NOMO-1 treated with DMSO at 0.1 percent for 48 hours (cell line): ENCODE data around the gene NUDT3.
"Not testable (repeated sequence)": the region's sequence is repeated elsewhere in the genome, so short reads cannot be mapped to it uniquely, and the experiment has no call there.

Experiments used
- DNase-seq: peaks from one replicate; lab custom pipeline; 2025; ENCODE audit not compliant: unreplicated experiment; lab: John Stamatoyannopoulos, UW

NUDT3 gene

GRCh38 chr6:34346175-34347119 is 46.0 kb downstream of the NUDT3 start:
- DNase-seq, result no peak

GRCh38 chr6:34343806-34344205 is 48.7 kb downstream of the NUDT3 start:
- DNase-seq, result no peak

- no peak for DNase-seq
Measured at GRCh38 chr6:34342247-34342646, 50.2 kb downstream of the NUDT3 start.

DNA sequence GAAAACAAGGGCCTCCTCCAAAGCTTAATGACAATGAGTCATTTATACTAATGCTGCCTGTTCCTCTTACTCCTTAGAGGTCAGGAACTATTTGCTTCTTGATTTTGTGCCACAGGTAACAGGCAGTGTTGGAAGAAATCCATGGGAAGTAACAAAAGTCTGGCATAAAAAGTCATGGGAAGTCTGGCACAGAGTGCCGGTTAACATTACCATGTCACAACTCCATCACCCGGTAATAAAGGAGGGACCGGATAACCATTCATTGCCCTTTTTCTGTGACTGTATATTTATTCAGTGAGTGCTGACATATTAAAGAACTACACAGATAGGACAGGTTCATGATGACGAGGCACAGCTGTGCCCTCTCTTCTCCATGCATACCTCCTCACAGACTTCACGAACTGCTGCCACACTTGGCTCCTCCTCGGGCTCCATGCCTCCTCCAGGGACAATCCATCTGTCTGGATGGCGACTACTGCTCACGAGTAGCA is 50.9 kb downstream of the NUDT3 start:
- DNase-seq, result no peak

DNA sequence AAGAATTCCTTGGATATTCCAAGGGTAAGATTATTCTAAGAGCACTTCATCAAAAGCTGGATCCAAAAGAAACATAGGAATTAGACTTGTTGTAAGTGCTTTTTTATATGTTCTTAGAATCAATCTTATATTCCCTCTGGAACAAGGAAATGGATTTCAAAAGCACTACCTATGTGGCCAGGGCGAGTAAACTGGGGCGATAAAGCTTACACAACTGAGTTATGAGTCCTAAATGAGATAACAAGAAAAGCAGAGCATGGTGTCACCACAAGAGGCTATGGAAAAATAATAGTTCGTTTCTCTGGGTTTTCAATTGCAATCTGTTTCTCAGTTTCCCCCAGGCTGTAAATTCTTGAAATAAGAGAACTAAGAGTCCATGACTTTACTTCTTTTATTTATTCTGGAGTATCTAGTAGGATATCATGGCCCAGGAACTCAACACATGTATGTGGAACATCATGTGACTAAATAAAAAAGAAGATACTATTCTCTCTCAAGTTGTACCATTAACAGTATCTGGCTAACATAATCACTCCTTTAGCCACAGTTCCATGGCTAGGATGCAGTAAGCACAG is 51.5 kb downstream of the NUDT3 start:
- no peak for DNase-seq

GRCh38 chr6:34340394-34340793 is 52.1 kb downstream of the NUDT3 start:
- DNase-seq, result no peak

GRCh38 chr6:34339971-34340370 is 52.5 kb downstream of the NUDT3 start:
- DNase-seq, result no peak

DNA sequence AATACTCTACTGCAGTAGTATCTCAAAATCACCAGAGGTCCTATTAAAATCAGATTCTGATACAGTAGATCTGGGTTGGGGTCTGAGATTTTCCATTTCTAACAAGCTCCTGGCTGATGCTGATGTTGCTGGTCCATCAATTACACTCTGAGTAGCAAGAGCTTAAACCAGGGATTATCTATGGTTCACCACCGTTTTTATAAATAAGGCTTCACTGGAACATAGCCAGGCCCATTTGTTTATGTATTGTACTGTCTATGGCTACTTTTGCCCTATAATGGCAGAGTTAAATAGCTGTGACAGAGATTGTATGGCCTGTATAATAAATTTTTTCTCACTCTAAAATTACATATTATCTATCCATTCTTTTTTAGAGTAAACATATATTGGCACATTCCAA is 53.0 kb downstream of the NUDT3 start:
- no peak for DNase-seq

DNA sequence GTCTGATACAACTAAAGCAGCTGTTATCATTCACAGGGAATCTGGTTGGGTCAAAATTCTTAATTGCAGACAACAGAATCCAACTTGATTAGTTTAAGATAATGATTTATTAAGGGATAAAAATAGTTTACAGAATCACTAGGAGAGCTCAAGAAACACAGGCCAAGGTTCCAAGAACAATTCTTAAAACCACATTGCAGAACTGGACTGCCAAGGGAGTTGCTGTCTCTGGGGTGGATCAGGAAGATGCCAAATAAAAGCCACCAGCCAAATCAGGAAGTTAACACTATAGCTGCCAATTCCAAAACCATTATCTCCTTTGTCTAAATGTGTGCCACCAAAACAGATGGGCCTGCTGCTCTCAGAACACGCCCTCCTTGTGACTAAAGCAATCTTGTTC is 53.7 kb downstream of the NUDT3 start:
- DNase-seq, result no peak

GRCh38 chr6:34338377-34338776 is 54.1 kb downstream of the NUDT3 start:
- no peak for DNase-seq

GRCh38 chr6:34334796-34335416 is 57.6 kb downstream of the NUDT3 start:
- DNase-seq, result no peak

DNA sequence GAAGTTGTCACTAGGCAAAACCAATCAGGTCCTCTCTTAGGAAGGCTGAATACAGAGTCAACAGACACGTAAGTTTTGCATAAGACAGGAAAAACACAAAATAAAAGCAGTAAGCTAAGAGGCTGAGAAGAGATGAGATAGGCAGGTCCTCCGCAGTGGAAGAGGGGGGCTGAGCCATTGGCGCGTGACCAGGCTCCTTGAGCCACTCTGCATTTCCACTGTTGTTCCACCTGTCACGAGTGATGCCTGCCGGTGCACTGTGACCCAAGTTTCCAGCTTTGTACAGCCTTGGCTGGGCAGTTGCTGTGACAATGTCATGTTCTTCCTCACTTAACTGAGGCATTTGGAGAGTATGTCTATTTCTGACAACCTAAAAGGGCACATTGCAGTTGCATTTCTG is 58.6 kb downstream of the NUDT3 start:
- DNase-seq, result no peak

- peak; percentile 72 for DNase-seq
Measured at GRCh38 chr6:34332251-34333198, 59.9 kb downstream of the NUDT3 start.

- DNase-seq, result no peak
Measured at GRCh38 chr6:34331371-34332050, 61.0 kb downstream of the NUDT3 start.

GRCh38 chr6:34329814-34330213 is 62.7 kb downstream of the NUDT3 start:
- not testable (repeated sequence) for DNase-seq

DNA sequence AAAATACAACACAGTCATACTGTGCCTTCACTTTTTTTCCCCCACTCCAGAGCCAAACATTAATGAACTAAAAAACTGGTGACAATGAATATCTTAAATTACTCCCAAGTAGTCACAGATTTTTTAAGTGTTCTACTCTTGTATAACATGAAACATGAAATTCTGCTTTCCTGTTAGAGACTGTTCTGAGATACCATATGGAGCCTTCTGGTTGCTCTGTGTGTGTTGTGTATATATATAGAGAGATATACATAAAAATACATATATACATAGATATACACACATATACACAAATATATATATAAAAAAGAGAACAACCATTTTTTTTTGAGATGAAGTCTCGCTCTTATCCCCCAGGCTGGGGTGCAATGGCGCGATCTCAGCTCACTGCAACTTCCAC is 63.5 kb downstream of the NUDT3 start:
- DNase-seq, result no peak

DNA sequence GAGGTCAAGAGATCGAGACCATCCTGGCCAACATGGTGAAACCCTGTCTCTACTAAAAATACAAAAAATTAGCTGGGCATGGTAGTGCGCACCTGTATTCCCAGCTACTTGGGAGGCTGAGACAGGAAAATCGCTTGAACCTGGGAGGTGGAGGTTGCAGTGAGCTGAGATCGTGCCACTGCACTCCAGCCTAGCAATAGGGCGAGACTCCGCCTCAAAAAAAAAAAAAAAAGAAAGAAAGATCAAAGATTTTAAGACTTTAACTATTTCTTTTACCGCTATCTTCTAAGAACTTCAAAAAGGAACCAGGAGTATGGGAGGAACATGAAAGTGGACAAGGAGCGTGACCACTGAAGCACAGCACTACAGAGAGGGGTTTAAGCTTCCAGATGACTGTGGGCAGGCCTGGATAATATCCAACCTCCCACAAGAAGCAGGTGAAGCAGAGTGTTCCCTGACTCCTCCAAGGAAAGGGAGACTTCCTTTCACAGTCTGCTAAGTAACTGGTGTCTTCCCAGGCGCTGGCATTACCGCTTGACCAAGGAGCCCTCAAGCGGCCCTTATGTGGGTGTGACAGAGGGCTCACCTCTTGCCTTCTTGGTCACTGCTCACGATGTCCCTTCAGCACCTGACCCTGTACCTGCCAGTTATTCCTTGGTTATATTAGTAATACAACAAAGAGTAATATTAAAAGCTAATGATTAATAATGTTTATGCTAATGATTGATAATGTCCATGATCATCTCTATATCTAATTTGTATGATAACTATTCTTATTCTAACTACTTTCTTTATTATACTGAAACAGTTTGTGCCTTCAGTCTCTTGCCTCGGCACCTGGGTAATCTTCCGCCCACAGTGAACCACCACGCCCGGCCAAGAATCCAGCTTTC is 64.9 kb downstream of the NUDT3 start:
- not testable (repeated sequence) for DNase-seq

- DNase-seq, result no peak
Measured at GRCh38 chr6:34325633-34326032, 66.8 kb downstream of the NUDT3 start.

DNA sequence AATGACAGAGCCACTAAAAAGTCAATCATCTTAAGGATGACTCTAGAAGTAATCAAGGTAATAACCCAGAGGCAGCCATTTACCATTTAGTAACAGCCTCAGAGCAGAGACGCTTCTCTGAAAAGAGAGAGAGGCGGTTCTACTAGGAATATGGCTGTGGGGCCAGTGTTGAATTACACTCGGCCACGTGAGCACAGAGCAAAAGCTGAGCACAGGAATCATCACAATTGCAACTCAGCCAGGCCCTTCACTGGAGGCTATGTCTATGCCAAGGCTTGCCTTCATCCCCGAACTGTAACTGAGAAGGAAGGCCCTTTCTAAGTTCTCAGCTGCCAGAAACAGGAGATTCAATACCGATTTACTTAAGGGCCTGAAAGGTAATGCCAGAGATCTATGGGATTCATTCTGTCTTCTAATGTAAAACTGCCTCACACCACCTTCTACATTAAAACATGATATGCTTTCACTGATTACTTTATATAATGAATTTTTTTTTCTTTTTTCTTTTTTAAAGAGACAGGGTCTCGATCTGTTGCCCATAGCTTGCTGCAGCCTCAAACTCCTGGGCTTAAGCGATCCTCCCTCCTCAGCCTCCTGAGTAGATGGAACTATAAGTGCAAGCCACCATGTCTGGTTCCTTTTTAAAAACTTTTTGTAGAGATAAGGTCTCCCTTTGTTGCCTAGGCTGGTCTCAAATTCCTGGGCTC is 67.6 kb downstream of the NUDT3 start:
- DNase-seq, result no peak
